Loucy (cell line): ENCODE results near the gene ZSWIM2.

Experiments used
- CTCF ChIP-seq: fragments of 200-600 bp; sonication (generic); conservative IDR thresholded peaks from 2 replicates; pipeline ENCODE4 v1.5.1; 2014; ENCODE audit warnings: mild to moderate bottlenecking, antibody characterized with exemption, low read length
- EZH2phosphoT487 ChIP-seq: fragments of 200-600 bp; IDR thresholded peaks from 2 replicates; pipeline ENCODE4 v1.6.1; 2018; ENCODE audit warnings: antibody characterized with exemption, mild to moderate bottlenecking, moderate library complexity, borderline replicate concordance

DNA sequence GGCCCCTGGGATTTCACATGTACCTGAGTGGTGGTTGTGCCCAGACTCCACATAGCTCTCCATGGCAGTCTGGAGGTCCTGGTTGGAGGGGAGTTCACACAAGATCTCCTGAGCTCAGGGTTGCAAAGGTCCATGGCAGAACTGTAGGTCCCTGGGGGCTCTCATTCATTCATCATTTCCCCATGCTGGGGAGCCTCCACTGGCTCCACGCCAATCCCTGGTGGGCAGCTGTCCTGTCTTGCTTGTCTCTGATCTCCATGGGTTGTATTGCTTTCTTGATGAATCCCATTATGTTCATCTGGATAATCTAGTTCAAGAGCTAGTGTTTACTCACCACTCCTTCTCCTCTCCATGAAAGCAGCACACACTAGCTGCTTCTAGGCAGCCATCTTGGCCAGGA is 42.4 kb downstream of the ZSWIM2 start:
- TF ChIP-seq CTCF: no peak
- TF ChIP-seq EZH2phosphoT487: no peak
